Mucosa of stomach (tissue), 1 donor: Measurements from ENCODE around the gene HERC2.

Source experiments
- H3K27me3 ChIP-seq: one replicate; pipeline ENCODE4 v1.7.0; 2013; ENCODE audit warnings: mild to moderate bottlenecking, low read length; ENCODE audit not compliant: control insufficient read depth, insufficient read depth
- H3K36me3 ChIP-seq: one replicate; pipeline ENCODE4 v1.7.0; 2013; ENCODE audit warnings: low read length; ENCODE audit not compliant: control insufficient read depth, insufficient read depth
- H3K4me1 ChIP-seq: one replicate; pipeline ENCODE4 v1.7.0; 2013; ENCODE audit warnings: mild to moderate bottlenecking, low read length; ENCODE audit not compliant: control insufficient read depth, insufficient read depth
- H3K4me3 ChIP-seq: one replicate; pipeline ENCODE4 v1.7.0; 2013; ENCODE audit warnings: low read length
- H3K9ac ChIP-seq: one replicate; pipeline ENCODE4 v1.7.0; 2013; ENCODE audit warnings: mild to moderate bottlenecking, low read length, moderate library complexity
- H3K9me3 ChIP-seq: one replicate; pipeline ENCODE4 v1.7.0; 2013; ENCODE audit warnings: mild to moderate bottlenecking, low read length, moderate library complexity; ENCODE audit not compliant: control insufficient read depth
- donor health status: Pancreatic carcinoma.

HERC2 gene

DNA sequence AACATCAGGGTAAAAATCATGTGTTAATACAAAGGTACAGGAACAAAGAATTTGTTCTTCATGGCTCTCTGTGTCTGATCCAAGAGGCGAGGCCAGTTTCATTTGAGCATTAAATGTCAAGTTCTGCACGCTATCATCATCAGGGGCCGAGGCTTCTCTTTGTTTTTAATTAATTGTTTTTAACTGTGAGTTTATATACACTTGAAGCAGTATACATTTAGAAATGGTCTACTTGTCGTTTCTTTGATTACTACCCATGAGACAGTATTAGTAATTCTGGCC is 201.7 kb downstream of the HERC2 start:
- no peaks in the 10 kb centered on the region for H3K27me3 ChIP-seq
- no peak overlapping the region for H3K4me3 ChIP-seq
- no peaks in the 10 kb centered on the region for H3K4me1 ChIP-seq
- H3K9me3 ChIP-seq: no peaks in the 10 kb centered on the region
- no peak overlapping the region for H3K9ac ChIP-seq
- peaks cover 12% of the 10 kb centered on the region for H3K36me3 ChIP-seq

- H3K4me3 ChIP-seq: no peak overlapping the region
- H3K9me3 ChIP-seq: no peaks in the 10 kb centered on the region
- no peaks in the 10 kb centered on the region for H3K36me3 ChIP-seq
- H3K27me3 ChIP-seq: no peaks in the 10 kb centered on the region
- no peaks in the 10 kb centered on the region for H3K4me1 ChIP-seq
- H3K9ac ChIP-seq: no peak overlapping the region
These were observed 203.4 kb downstream of the HERC2 start for GRCh38 chr15:28118531-28118930.

GRCh38 chr15:28118083-28118482 is 203.9 kb downstream of the HERC2 start:
- H3K9ac ChIP-seq: no peak overlapping the region
- no peaks in the 10 kb centered on the region for H3K36me3 ChIP-seq
- H3K4me1 ChIP-seq: no peaks in the 10 kb centered on the region
- no peaks in the 10 kb centered on the region for H3K9me3 ChIP-seq
- no peak overlapping the region for H3K4me3 ChIP-seq
- H3K27me3 ChIP-seq: no peaks in the 10 kb centered on the region

DNA sequence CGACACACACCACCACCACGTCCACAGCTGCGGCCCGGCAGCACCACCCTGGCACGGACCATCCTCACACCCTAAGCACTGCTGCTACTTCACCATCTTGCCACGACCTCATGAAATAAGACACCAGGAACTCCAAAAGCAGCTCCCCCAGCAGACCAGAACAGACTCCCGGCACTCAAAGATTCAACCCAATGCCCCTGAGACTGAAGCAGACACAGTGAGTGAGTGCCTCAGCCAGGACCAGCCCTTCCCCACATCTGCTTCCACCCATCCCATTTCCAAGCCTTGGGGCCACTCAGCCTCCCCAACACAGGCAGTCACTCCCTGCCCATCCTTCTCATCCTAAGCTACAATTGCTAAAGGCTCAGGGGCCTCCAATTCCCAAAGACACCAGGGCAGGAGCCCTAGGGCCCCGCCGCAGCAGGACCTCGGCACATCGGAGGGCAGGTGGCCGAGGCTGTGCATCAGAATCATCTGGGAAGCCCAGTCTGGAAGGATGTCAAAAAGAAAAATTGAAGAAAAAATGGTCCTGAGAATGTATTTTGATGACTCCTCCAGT is 204.5 kb downstream of the HERC2 start:
- Histone ChIP-seq H3K4me3 (no peak overlapping the region), H3K9me3 (no peaks in the 10 kb centered on the region), H3K9ac (no peak overlapping the region), H3K4me1 (no peaks in the 10 kb centered on the region), H3K36me3 (peaks cover 2% of the 10 kb centered on the region), H3K27me3 (no peaks in the 10 kb centered on the region)

DNA sequence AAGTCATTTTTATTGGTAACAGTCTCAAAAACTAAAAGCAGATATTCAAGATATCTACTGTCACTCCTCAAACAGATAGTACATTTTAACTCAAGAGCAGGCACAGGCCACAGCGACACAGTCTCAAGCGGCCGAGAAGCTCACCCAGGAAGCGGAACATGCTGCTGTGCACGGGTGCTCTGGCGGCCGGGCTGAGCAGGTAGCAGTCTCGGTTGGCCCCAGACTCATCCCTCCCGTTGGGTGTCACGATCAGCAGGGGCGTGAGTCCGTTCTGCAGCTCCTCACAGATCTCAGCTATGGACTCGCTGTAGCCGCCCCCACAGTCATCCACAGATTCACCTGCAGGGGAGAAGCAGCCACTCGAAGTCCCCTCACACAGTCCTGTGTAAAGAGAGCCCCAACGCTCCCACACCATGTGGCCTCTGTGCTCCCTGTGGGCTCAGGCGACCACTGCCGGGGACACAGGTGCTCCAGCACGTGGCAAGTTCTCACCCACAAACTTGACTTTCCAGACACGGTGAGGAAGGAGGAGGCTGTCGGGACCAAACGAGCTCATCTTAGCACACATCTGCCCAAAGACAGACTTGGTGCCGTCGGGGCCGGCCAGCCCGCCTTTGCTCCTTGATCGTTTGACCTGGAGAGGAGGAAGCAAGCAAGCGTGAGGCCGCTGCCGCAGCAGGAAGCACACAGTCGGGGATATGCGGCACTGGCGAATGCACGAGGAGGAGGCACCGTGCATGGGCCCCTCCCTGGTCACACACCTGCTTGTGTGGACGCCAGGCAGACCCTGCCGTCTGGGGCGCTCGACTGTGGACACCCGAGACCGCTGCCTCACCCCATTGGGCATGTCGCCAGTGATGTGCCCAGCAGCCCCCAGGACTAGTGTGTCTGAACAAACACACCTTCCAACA is 205.2 kb downstream of the HERC2 start:
- Histone ChIP-seq H3K36me3 (peaks cover 4% of the 10 kb centered on the region), H3K9ac (no peak overlapping the region), H3K9me3 (no peaks in the 10 kb centered on the region), H3K27me3 (no peaks in the 10 kb centered on the region), H3K4me3 (no peak overlapping the region), H3K4me1 (no peaks in the 10 kb centered on the region)

DNA sequence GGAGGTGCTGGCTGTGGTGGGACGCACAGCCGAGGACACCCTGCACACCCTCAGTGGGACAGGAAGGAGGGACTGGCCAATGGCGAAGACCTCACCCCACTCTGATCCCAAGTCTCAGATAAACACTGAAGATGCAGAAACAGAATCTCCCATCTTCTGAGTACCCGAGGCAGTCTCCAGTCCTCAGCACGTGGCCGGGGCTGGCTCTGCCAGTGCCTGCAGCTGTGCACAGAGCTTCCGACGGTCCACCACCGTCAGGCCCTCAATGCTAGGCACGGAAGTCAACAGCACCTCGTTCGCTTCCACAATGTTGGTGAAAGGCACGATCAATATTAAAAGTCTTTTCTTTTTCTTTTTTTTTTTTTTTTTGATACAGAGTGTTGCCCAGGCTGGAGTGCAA is 206.1 kb downstream of the HERC2 start:
- H3K4me1 ChIP-seq: no peaks in the 10 kb centered on the region
- no peaks in the 10 kb centered on the region for H3K9me3 ChIP-seq
- H3K36me3 ChIP-seq: peaks cover 4% of the 10 kb centered on the region
- H3K9ac ChIP-seq: no peak overlapping the region
- no peak overlapping the region for H3K4me3 ChIP-seq
- no peaks in the 10 kb centered on the region for H3K27me3 ChIP-seq

- no peaks in the 10 kb centered on the region for H3K9me3 ChIP-seq
- no peak overlapping the region for H3K4me3 ChIP-seq
- no peaks in the 10 kb centered on the region for H3K4me1 ChIP-seq
- no peak overlapping the region for H3K9ac ChIP-seq
- peaks cover 4% of the 10 kb centered on the region for H3K36me3 ChIP-seq
- H3K27me3 ChIP-seq: no peaks in the 10 kb centered on the region
These were observed 207.0 kb downstream of the HERC2 start for GRCh38 chr15:28114721-28115622.

DNA sequence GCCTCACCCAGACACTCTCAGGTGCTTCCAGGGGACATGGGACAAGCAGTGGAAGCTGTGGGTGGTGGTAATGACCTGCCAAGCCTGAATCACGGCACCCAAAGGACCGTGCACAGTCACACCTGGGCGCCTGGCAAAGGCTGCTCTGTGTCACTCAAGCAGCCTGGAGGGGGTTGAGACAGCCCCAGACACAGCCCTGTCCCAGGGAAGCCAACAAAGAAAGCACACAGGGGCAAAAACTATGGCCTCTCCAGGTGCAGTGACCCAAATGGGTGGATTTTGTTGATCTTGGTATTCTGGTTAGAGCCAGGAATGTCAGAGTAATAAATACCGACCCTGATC is 207.9 kb downstream of the HERC2 start:
- Histone ChIP-seq H3K27me3 (no peaks in the 10 kb centered on the region), H3K9ac (no peak overlapping the region), H3K4me1 (no peaks in the 10 kb centered on the region), H3K36me3 (peaks cover 4% of the 10 kb centered on the region), H3K9me3 (no peaks in the 10 kb centered on the region), H3K4me3 (no peak overlapping the region)

DNA sequence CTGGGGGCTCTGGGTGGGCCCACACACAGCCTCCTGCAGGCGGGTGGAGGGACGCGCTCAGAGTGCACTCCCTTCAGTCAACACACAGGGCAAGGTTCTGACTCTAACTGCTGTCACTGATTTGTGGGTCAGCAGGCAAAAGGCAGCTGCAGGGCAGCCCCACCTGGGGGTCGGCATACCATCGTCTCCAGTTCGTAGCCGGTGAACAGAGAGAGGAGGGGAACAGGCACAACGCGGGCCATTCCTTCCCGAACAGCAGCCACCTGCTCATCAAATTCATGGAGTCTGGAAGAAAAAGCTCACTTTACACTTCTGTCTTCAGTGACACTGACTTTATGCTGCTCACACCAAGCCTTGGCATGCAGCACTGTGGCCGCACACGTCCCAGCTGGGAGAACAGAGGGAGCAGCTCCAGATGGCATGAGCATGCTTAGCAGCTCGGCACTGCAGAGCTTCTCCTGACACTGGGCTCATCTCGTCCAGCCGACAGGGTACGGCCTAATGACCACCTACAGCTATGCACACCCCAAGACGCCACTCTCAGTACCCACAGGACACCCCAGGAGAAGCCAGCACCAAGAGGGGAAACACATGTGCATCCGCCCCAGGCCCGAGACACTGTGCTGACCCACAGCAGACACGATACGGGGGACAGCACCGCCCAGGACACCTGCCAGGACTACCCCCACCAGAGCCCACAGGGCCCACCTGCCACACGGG is 208.4 kb downstream of the HERC2 start:
- Histone ChIP-seq H3K27me3 (no peaks in the 10 kb centered on the region), H3K36me3 (peaks cover 4% of the 10 kb centered on the region), H3K9ac (no peak overlapping the region)

DNA sequence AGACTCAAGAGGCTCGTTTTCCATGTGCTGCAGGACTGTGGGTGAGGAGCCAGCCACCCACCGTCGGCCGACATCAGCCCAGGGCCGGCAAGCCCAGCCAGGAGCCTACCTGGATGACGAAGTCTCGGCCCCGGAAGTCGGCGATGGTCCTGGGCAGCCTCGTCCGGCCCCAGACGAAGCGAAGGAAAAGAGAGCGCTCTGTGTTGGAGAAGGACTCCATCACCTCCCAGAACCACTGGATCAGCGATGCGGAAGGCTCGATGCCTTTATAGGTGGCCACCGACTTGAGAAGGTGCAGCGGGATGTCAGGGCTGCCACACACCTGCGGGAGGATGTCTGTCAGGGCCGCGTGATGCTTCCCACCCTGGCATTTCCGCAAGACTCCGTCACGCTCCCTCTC is 209.0 kb downstream of the HERC2 start:
- Histone ChIP-seq H3K36me3 (peaks cover 4% of the 10 kb centered on the region), H3K9ac (no peak overlapping the region), H3K4me3 (no peak overlapping the region), H3K9me3 (no peaks in the 10 kb centered on the region), H3K4me1 (no peaks in the 10 kb centered on the region), H3K27me3 (peaks cover 1% of the 10 kb centered on the region)

More for the DNA sequence above, 208.4 kb downstream of the HERC2 start:
- Histone ChIP-seq H3K4me1 (no peaks in the 10 kb centered on the region), H3K9me3 (no peaks in the 10 kb centered on the region), H3K4me3 (no peak overlapping the region)

- Histone ChIP-seq H3K27me3 (peaks cover 9% of the 10 kb centered on the region), H3K36me3 (peaks cover 4% of the 10 kb centered on the region), H3K9me3 (no peaks in the 10 kb centered on the region), H3K4me3 (no peak overlapping the region), H3K4me1 (peaks cover 3% of the 10 kb centered on the region), H3K9ac (no peak overlapping the region)
These were observed 209.7 kb downstream of the HERC2 start for GRCh38 chr15:28112101-28112760.
